GM12891 (cell line): Measurements from ENCODE around the gene MSMO1.

Experiments
- POLR2A ChIP-seq: IDR thresholded peaks from 2 replicates; pipeline ENCODE4 v1.6.1; 2011; ENCODE audit warnings: low read depth, low read length, control low read depth
- POLR2AphosphoS5 ChIP-seq: IDR thresholded peaks from 2 replicates; pipeline ENCODE4 v1.6.1; 2011; ENCODE audit warnings: low read depth, low read length, control low read depth
- TAF1 ChIP-seq: IDR thresholded peaks from 2 replicates; pipeline ENCODE4 v1.6.1; 2011; ENCODE audit warnings: low read depth, low read length, control low read depth

DNA sequence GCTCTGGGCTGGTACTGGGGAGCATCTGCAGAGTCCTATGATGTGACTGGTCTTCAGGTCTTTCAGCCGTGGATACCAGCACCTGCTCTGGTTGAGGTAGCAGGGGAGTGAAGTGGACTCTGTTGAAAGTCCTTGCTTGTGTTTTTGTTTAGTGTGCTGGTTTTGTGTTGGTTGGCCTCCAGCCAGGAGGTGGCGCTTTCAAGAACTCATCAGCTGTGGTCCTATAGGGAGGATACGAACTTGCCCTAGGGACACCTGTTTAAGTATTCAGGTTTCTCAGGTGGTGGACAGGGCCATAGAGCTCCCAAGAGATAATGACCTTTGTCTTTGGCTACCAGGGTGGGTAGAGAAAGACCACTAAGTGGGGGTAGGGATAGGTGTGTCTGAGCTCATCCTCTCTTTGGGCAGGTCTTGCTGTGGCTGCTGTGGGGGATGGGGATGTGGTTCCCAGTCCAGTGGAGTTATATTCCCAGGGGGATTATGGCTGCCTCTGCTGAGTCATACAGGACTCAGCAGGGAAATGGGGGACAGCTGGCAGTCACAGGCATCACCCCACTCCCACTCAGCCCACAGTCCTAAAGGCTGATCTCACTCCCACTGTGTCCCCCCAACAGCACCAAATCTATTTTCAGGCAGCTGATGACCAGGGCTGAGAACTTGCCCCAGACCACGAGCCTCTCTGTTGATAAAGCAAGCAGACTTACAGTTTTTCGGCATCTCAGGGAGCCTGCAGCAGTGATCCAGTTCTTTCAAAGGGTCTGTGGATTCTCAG is 24.1 kb downstream of the MSMO1 start:
- TF ChIP-seq POLR2AphosphoS5 (no peak), POLR2A (no peak), TAF1 (no peak)
